ENCODE data around the gene CCDC88C. TPM values are rescaled to one million over a fixed set of nuclear protein-coding genes. Genes with fewer than 3 reads are reported as not detected.

Gene CCDC88C
- total RNA-seq, 1 donor from 2014 or later: 9.2 TPM

- H3K36me3 ChIP-seq: no peaks in the 10 kb centered on the region
- TF ChIP-seq CTCF (IDR thresholded peaks at IDR 0.05): no peak
- no peak overlapping the region for H3K27ac ChIP-seq
- intact Hi-C loops (cut with DNase I): no loop called here
- no peaks in the 10 kb centered on the region for H3K27me3 ChIP-seq
- no peak overlapping the region for H3K4me3 ChIP-seq
- DNase-seq (ENCODE audit: low spot score in 2 of 2): no peak
- H3K4me1 ChIP-seq: no peaks in the 10 kb centered on the region
- no peaks in the 10 kb centered on the region for H3K9me3 ChIP-seq
Observed at GRCh38 chr14:91354979-91355685, 62.5 kb downstream of the CCDC88C start.

- no peak overlapping the region for H3K4me3 ChIP-seq
- H3K4me1 ChIP-seq: no peaks in the 10 kb centered on the region
- H3K27ac ChIP-seq: no peak overlapping the region
- intact Hi-C loops (cut with DNase I): no loop called here
- no peak for DNase-seq (ENCODE audit: low spot score in 2 of 2)
- H3K27me3 ChIP-seq: no peaks in the 10 kb centered on the region
- TF ChIP-seq CTCF (IDR thresholded peaks at IDR 0.05): no peak
- no peaks in the 10 kb centered on the region for H3K36me3 ChIP-seq
- H3K9me3 ChIP-seq: no peaks in the 10 kb centered on the region
Observed at GRCh38 chr14:91354221-91354916, 63.3 kb downstream of the CCDC88C start.

GRCh38 chr14:91352728-91353692, 64.6 kb downstream of the CCDC88C start:
- TF ChIP-seq CTCF (IDR thresholded peaks at IDR 0.05): no peak
- no peak for DNase-seq (ENCODE audit: low spot score in 2 of 2)
- Histone ChIP-seq H3K27ac (no peak overlapping the region), H3K27me3 (no peaks in the 10 kb centered on the region), H3K4me3 (no peak overlapping the region), H3K9me3 (no peaks in the 10 kb centered on the region), H3K36me3 (no peaks in the 10 kb centered on the region), H3K4me1 (no peaks in the 10 kb centered on the region)
- intact Hi-C loops (cut with DNase I): no loop called here

- DNase-seq (ENCODE audit: low spot score in 2 of 2): no peak
- no peak for TF ChIP-seq CTCF (IDR thresholded peaks at IDR 0.05)
- H3K36me3 ChIP-seq: no peaks in the 10 kb centered on the region
- intact Hi-C loops (cut with DNase I): no loop called here
- no peaks in the 10 kb centered on the region for H3K27me3 ChIP-seq
- no peaks in the 10 kb centered on the region for H3K4me1 ChIP-seq
- peak overlapping the region in 1 of 2 donors; percentile 19 for H3K4me3 ChIP-seq
- H3K27ac ChIP-seq: no peak overlapping the region
- H3K9me3 ChIP-seq: no peaks in the 10 kb centered on the region
Observed at GRCh38 chr14:91352053-91352452, 65.6 kb downstream of the CCDC88C start.

- Histone ChIP-seq H3K9me3 (no peaks in the 10 kb centered on the region), H3K4me1 (no peaks in the 10 kb centered on the region), H3K4me3 (no peak overlapping the region), H3K36me3 (no peaks in the 10 kb centered on the region), H3K27ac (no peak overlapping the region), H3K27me3 (no peaks in the 10 kb centered on the region)
- intact Hi-C loops (cut with DNase I): no loop called here
- no peak for TF ChIP-seq CTCF (IDR thresholded peaks at IDR 0.05)
- DNase-seq (ENCODE audit: low spot score in 2 of 2): no peak
Observed at GRCh38 chr14:91351512-91351862, 66.1 kb downstream of the CCDC88C start.

Data from ascending aorta (tissue), 2 donors.